SW 1271 (cell line): Measurements from ENCODE around the gene CYP2C19.
"Not testable (repeated sequence)": the region's sequence is repeated elsewhere in the genome, so short reads cannot be mapped to it uniquely, and the experiment has no call there.

Source experiments
- DNase-seq, 2 experiments: peaks; one replicate each; lab custom pipeline; 2025; lab: John Stamatoyannopoulos, UW

CYP2C19 gene

DNA sequence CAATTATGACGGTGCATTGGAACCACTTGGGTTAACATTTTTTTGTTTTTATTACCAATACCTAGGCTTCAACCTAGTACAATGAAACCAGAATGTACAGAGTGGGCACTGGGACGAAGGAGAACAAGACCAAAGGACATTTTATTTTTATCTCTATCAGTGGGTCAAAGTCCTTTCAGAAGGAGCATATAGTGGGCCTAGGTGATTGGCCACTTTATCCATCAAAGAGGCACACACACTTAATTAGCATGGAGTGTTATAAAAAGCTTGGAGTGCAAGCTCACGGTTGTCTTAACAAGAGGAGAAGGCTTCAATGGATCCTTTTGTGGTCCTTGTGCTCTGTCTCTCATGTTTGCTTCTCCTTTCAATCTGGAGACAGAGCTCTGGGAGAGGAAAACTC lies at the start of gene CYP2C19:
TSS of gene CYP2C19 (plus strand) at position 289 of the 400 bp plus-strand sequence. CDS start at position 314, 25 bp downstream.
- DNase-seq: no peak

DNA sequence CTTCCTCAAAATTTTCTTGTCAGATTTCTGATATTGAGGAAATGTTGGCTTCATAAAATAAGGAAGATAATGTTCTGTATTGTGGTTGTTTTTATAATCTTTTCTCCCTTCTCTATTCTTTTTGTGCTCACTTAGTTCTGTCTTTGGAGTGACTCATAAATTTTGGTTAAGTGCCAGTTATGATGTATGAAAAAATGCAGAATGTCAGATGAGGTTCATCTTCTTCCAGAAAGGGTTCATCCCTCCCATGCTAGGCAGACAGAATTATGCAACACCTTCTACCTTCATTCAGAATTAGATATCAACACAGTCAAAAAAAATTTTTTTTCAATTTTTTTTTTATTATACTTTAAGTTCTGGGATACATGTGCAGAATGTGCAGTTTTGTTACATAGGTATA lies 36.6 kb upstream of the CYP2C19 start:
- no peak for DNase-seq

DNA sequence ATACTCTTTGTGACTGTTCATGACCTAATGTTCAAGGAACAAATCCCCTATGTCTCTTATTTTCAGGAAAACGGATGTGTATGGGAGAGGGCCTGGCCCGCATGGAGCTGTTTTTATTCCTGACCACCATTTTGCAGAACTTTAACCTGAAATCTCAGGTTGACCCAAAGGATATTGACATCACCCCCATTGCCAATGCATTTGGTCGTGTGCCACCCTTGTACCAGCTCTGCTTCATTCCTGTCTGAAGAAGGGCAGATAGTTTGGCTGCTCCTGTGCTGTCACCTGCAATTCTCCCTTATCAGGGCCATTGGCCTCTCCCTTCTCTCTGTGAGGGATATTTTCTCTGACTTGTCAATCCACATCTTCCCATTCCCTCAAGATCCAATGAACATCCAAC lies 27.3 kb upstream of the CYP2C19 start:
- DNase-seq: no peak

DNA sequence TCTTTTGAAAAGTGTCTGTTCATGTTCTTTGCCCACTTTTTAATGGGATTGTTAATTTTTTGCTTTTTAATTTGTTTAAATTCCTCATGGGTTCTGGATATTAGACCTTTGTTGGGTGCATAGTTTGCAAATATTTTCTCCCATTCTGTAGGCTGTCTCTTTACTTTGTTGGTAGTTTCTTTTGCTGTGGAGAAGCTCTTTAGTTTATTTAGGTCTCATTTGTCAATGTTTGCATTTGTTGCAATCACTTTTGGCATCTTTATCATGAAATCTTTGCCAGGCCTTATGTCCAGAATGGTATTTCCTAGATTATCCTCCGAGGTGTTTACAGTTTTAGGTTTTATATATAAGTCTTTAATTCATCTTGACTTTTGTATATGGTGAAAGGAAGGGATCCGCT lies 23.9 kb upstream of the CYP2C19 start:
- no peak for DNase-seq

DNA sequence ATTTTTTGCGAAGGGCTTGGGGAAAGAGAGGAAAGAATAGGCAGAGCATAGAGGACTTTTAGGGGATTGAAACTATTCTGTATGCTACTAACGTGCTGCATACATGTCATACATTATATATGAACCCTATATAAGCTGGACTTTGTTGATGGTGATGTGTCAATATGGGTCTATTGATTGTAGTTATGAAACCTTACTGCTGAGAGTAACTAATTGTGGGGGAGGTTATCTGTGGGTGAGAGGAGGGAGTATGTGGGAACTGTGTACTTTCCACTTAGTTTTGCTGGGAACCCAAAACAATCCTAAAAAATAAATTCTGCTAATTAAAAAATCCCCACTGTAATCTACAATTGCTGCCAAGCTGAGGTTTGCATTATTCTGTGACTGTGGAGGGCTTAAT lies 15.3 kb upstream of the CYP2C19 start:
- no peak for DNase-seq

DNA sequence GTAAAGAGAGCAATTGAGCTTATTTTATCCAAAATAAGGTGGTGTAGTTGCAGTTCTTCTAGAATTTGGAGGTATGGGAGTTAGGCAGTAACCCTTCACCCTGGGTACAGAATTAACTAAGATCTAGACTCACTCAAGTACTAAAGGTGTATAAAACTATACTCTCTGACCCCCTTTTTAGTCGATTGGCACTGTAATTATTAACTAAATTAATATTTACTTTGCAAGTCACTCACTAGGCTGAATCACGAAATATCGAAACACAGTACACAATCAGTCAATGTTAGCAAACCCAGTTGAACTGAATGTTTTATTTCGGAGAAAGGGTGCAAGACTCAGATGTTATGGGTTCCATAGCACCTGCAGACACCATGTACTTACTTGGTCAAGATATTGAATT lies 14.6 kb upstream of the CYP2C19 start:
- DNase-seq: no peak

DNA sequence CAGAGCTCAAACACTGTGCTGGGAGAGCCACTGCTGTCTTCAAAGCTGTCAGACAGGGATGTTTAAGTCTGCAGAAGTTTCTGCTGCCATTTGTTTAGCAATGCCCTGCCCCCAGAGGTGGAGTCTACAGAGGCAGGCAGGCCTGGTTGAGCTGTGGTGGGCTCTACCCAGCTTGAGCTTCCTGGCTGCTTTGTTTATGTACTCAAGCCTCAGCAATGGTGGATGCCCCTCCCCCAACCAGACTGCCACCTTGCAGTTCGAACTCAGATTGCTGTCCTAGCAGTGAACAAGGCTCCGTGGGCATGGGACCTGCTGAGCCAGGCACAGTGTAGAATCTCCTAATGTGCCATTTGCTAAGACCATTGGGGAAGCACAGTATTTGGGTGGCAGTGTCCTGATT lies 4.6 kb upstream of the CYP2C19 start:
- DNase-seq: no peak

DNA sequence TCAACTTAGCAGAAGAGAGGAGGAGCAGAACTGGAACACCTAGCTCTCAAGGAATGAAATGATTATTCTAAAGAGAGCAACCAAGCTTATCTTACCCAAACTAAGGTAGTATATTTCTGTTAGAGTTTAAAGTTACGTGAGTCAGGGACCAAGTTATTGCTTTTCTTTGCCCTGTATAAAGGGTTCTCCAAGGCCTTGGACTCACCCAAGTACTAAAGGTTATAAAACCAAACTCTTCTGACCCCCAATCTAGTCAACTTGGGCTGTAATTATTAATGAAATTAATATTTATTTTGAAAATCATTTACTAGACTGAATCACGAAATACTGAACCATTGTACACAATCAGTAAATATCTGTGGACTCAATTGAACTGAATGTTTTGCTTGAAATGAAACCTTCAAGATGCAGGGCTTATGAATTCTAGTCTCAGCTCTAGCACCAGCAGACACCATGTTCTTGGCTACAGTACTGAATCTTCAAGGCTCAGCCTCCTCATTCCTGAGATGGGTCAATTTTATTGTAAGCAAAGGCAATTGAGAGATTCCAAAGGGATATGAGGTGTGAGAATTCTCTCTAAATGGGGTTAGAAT lies 1.8 kb upstream of the CYP2C19 start:
- DNase-seq: no peak

DNA sequence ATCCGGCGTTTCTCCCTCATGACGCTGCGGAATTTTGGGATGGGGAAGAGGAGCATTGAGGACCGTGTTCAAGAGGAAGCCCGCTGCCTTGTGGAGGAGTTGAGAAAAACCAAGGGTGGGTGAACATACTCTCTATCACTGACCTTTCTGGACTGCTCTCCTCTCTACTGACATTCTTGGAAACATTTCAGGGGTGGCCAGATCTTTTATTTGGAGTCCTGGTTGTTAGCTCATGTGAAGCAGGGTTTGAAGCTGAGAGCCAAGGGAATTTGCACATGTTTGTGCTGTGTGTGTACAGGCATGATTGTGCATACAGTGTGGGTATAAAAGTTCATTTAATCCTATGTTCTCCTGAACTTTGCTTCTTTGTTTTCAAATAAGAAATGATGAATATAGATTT lies 12.9 kb downstream of the CYP2C19 start:
- not testable (repeated sequence) for DNase-seq

DNA sequence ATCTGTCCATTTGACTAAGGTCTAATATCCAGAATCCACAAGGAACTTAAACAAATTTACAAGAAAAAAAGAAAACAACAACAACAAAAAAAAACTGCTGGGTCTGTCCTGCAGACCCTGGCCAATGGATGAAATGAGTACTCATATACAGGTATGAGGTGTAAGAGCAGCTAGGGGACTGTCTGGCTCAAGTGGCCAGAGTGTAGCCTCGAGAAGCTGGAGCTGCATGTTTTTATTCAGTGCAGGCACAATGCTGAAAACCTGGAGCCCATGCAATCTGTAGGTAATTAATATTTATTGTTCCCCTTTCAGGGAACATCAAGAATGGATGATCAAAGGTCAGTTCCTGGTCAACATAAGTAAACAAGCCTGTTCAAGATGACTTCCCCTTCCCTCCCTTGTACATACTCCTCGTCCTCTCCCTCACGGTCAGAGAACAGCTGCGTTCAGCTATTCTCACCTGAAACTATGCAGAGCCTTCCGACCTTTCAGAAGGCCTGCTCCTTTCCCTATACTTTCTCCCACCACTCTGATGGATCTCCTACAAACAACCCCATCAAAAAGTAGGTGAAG lies 15.5 kb downstream of the CYP2C19 start:
- DNase-seq: no peak

DNA sequence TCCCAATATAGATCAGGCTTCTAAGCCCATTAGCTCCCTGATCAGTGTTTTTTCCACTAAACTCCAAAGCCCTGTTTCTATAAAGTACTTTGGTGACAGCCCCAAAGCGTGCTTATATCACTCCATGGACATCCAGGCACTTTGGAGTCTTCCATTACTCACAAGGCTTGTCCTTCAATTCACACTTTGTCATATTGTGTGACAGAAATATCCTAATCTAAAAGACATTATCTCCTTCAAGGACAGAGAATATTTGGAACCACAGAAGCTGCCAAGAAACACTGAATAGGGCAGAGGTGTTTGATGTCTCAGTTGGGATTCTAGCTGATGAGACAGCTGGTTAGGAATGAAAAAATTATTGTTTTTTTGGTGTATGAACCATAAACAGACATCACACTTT lies 18.4 kb downstream of the CYP2C19 start:
- no peak for DNase-seq

DNA sequence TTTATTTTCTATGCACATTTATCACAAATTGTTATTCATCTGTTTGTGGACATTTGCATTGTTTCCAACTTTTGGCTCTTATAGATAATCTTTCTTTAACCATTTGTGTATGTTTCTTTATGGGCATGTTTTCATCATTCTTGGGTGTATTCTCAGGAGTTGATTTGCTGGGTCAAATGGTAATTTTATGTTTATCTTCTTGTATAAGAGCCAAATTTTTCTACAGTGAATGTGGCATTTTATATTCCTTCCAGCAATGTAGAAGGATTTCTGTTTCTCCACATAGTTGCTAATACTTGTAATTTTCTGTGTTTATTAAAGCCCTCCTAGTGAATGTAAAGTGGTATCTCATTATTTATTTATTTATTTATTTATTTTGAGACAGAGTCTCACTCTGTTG lies 21.8 kb downstream of the CYP2C19 start:
- DNase-seq: no peak

DNA sequence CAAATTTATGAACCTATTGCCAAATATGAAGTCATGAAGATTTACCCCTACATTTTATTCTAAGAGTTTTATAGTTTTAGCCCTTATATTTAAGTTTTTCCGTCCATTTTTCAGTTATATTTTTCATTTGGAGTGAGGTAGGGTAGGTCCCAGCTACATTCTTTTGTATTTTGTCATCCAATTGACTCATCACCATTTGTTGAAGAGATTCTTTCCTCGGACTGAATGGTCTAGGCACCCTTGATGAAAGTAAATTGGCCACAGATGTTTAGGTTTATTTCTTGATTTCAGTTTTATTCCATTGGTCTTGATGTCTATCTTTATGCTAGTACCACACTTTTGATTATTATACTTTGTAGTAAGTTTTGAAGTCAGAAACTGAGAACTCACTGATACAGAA lies 22.7 kb downstream of the CYP2C19 start:
- no peak for DNase-seq

DNA sequence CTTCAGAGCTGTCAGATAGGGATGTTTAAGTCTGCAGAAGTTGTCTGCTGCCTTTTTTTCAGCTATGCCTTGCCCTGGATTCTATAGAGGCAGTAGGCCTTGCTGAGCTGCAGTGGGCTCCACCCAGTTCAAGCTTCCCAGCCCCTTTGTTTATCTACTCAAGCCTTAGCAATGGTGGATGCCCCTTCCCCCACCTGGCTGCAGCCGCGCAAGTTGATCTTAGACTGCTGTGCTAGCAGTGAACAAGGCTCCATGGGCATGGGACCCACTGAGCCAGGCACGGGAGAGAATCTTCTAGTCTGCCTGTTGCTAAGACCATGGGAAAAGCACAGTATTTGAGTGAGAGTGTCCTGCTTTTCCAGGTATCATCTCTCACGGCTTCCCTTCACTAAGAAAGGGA lies 38.1 kb downstream of the CYP2C19 start:
- not testable (repeated sequence) for DNase-seq

DNA sequence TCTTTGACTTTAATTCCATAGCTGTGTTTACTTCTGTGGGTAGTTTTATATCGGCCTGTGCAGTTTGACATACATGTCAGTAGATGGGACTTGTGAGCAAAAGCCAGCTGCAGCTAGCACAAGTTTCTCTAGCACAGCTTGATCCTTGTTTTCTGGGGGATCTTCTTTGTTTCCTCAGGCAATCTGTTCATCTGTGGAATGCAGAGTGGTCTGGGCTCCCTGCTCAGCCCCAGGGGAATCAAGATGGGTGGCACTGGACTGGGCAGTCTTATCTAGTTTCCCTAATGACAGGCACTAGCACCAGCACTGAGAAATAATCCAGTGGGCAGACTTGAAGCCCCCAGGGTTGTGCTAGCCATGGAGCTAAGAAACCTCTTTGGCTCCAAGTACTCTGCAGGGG lies 40.8 kb downstream of the CYP2C19 start:
- no peak for DNase-seq

DNA sequence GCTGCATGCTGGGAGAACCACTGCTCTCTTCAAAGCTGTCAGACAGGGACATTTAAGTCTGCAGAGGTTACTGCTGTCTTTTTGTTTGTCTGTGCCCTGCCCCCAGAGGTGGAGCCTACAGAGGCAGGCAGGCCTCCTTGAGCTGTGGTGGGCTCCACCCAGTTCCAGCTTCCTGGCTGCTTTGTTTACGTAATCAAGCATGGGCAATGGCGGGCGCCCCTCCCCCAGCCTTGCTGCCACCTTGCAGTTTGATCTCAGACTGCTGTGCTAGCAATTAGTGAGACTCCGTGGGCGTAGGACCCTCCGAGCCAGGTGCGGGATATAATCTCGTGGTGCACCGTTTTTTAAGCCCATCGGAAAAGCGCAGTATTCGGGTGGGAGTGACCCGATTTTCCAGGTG lies 67.5 kb downstream of the CYP2C19 start:
- not testable (repeated sequence) for DNase-seq

DNA sequence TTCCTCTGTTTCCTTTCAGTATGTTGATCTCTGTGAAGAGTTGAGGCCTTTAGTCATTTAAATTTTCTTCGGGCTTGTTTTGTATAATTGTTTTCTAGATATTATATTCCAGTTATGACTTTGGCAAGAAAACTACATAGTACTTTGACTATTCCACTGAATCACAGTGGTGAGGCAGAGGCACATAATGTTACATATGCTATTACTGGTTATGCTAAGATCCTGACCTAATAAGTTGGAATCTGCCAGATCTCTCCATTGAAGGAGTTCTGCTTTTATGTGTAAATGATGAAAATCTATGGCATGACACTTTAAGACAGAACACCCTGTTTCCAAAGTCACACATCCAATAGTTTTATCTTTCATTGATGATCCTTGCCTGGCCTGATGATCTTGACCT lies 83.7 kb downstream of the CYP2C19 start:
- DNase-seq: no peak

DNA sequence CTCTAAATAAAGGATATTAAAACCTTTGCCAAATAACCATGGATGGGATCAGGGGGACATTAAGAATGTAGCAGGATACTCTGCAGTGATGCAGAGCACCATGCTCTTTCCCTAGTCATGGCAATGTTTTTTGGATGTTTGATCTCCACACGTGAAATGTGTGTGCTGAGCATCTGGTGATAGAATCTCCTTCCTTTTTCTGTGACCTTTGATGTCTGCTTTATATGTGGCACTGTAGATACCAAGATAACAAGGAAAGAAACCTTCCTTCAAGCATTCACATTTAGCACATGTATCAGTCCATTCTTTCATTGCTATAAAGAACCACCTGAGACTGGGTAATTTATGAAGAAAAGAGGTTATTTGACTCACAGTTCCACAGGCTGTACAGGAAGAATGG lies 88.3 kb downstream of the CYP2C19 start:
- no peak for DNase-seq

DNA sequence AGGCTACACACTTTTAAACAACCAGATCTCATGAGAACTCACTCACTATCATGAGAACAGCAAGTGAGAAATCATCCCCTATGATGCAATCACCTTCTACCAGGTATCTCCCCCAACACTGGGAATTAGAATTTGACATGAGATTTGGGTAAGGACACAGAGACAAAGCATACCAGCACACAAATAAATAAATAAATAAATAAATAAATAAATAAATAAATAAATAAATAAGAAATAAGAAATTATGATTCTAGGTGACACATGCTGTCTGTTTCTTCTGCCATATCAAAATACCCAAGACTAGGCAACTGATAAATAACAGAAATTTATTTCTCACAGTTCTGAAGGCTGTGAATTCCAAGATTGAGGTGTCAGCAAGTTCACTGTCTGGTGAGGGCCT lies 88.8 kb downstream of the CYP2C19 start:
- no peak for DNase-seq

DNA sequence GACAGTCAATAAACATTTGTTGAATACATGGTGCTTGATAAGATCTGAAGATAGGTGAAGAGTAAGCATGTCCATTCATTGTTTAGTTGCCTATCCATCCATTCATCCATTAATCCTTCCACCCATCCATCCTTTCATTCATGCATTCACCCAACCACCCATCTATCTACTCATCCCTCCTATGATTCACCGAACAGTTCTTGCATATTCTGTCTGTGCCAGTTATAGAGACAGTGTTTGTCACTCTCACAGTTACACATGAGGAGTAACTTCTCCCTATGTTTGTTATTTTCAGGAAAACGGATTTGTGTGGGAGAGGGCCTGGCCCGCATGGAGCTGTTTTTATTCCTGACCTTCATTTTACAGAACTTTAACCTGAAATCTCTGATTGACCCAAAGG lies 90.0 kb downstream of the CYP2C19 start:
- DNase-seq: no peak

DNA sequence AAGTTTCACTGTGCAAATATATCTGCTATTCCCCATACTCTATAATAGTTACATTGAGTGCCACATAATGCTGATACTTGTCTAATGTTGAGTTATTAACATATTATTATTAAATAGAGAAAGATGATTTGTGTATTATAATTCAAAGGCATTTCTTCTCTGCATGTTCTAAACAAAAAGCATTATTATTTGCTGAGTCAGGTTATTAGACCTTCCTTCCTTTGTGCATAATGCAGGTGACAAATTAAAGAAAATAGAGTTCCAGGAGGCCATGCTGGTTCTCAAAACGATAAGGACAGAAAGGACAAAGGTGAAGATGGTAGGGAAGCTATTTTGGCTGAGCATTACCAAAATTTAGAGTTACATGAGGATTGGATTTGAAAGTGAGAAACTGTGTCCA lies 90.6 kb downstream of the CYP2C19 start:
- DNase-seq: no peak

DNA sequence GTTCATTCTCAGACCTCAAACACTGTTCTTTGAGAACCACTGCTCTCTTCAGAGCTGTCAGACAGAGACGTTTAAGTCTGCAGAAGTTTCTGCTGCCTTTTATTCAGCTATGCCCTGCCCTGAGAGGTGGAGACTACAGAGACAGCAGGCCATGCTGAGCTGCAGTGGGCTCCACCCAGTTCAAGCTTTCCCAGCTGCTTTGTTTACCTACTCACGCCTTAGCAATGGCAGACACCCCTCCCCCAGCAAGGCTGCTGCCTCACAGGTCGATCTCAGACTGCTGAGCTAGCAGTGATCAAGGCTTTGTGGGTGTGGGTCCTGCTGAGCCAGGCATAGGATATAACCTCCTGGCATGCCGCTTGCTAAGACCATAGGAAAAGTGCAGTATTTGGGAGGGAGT lies 95.5 kb downstream of the CYP2C19 start:
- no peak for DNase-seq

DNA sequence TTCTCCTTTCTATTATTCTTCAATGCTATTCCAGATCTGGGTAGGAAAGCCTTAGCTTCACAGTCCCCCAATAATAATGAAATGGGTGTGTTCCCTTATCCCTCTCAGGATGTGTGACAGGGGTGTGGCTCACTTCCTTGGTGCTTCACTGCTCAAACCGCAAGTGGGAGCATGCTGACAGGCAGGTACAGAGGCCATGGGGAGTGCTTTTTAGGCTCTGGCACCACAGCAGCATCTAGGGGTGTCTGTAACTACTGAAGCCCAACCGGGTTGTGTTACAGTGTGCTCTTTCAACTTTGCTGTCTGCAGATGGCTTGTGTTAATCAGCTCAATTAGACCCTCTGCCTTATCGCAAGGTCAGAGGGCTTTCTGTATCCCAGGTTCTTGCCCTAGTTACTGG lies 96.6 kb downstream of the CYP2C19 start:
- no peak for DNase-seq

DNA sequence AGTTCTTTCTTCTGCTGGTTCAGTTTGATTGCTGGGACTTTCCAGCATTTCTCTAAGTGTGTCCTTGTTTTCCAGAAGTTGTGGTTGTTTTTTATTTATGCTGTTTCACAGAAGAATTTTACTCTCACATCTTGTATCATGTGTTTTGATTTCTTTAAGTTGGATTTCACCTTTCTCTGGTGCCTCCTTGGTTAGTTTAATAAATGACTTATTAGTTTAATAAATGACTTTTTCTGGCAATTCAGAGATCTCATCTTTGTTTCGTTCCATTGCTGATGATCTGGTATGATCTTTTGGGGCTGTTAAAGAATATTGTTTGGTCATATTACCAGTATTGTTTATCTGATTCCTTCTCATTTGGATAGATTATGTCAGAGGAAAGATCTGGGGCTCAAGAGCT lies 116.2 kb downstream of the CYP2C19 start:
- DNase-seq: no peak
